ENCODE data around the gene PYCR2. TPM values are rescaled to one million over a fixed set of nuclear protein-coding genes. Genes with fewer than 3 reads are reported as not detected.

The PYCR2 gene
- total RNA-seq, 1 experiment from 2014 or later = 104 TPM

DNA sequence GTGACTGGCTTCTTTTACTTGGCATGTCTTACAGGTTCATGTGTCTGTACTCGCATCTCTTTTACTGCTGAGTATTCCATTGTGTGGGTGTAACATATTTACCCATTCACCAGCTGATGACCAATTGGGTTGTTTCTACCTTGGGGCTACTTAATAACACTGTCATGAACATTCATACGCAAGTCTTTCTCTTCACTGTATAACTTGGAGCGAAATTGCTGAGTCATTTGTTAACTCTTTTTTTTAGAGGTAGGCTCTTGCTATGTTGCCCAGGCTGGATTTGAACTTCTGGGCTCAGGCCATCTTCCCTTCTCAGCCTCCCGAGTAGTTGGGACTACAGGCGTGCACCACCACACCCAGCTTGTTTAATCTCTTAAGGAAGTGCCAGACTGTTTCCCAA, 6.5 kb downstream of the PYCR2 start:
- Mint-ChIP-seq H3K4me1 (peaks cover 2 to 5% of the 10 kb centered on the region in 2 experiments; a peak in 1 of 4 replicates), H3K27me3 (ENCODE audit: low read depth) (no peaks in the 10 kb centered on the region), H3K36me3 (ENCODE audit: insufficient read depth in 1 of 3, low read depth in 3 of 3) (peaks cover 38 to 55% (median 51%) of the 10 kb centered on the region in 3 experiments; a peak in 6 of 7 replicates), H3K27ac (peak overlapping the region in 1 of 3 experiments; percentile 74; a peak in 2 of 7 replicates), H3K9me3 (no peaks in the 10 kb centered on the region), H3K4me3 (no peak overlapping the region)
- H3K18ac ChIP-seq (ENCODE audit: insufficient read length, low read depth, low read length) = no peak overlapping the region
- H4K8ac ChIP-seq (replicated peaks; ENCODE audit: insufficient read length, low read depth, low read length) = no peak overlapping the region
- H2AK5ac ChIP-seq (ENCODE audit: insufficient read length, low read length) = no peak overlapping the region
- no peak overlapping the region for H3K4ac ChIP-seq (ENCODE audit: low read depth, low read length)
- H3K23me2 ChIP-seq (ENCODE audit: insufficient read length, low read depth, low read length, poor library complexity, severe bottlenecking) = no peaks in the 10 kb centered on the region
- H3K27me3 ChIP-seq (ENCODE audit: insufficient read depth, low read length) = no peaks in the 10 kb centered on the region
- no peak overlapping the region for H2BK120ac ChIP-seq (ENCODE audit: low read depth, low read length, poor library complexity, severe bottlenecking)
- no peak overlapping the region for H3K4me2 ChIP-seq (ENCODE audit: insufficient read depth, insufficient read length, low read length)
- H3T11ph ChIP-seq (ENCODE audit: low read length) = no peak overlapping the region
- H3K23ac ChIP-seq (ENCODE audit: insufficient read length, low read depth, low read length) = no peak overlapping the region
- H2BK12ac ChIP-seq (ENCODE audit: insufficient read length, low read depth, low read length) = no peak overlapping the region
- H3K56ac ChIP-seq (ENCODE audit: insufficient read length, low read depth, low read length) = no peak overlapping the region
- H3K79me2 ChIP-seq (ENCODE audit: insufficient read depth, low read length) = no peaks in the 10 kb centered on the region
- no peak for DNase-seq
- no peaks in the 10 kb centered on the region for H3K79me1 ChIP-seq (ENCODE audit: insufficient read depth, low read depth, low read length, poor library complexity, severe bottlenecking)
- H2BK20ac ChIP-seq (ENCODE audit: low read depth, low read length, poor library complexity, severe bottlenecking) = no peak overlapping the region
- no peak overlapping the region for H3K27ac ChIP-seq (ENCODE audit: insufficient read length, low read depth, low read length)
- H2BK15ac ChIP-seq (ENCODE audit: low read depth, low read length) = no peak overlapping the region
- no peak overlapping the region for H3K9ac ChIP-seq (ENCODE audit: extremely low read depth, insufficient read length, low read length)
- H3K14ac ChIP-seq (ENCODE audit: insufficient read depth, low read length) = no peak overlapping the region
- TF ChIP-seq, protein P1, sequence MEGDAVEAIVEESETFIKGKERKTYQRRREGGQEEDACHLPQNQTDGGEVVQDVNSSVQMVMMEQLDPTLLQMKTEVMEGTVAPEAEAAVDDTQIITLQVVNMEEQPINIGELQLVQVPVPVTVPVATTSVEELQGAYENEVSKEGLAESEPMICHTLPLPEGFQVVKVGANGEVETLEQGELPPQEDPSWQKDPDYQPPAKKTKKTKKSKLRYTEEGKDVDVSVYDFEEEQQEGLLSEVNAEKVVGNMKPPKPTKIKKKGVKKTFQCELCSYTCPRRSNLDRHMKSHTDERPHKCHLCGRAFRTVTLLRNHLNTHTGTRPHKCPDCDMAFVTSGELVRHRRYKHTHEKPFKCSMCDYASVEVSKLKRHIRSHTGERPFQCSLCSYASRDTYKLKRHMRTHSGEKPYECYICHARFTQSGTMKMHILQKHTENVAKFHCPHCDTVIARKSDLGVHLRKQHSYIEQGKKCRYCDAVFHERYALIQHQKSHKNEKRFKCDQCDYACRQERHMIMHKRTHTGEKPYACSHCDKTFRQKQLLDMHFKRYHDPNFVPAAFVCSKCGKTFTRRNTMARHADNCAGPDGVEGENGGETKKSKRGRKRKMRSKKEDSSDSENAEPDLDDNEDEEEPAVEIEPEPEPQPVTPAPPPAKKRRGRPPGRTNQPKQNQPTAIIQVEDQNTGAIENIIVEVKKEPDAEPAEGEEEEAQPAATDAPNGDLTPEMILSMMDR (conservative IDR thresholded peaks at IDR 0.05) = no peak
- H4K91ac ChIP-seq (ENCODE audit: insufficient read length, low read depth, low read length) = no peak overlapping the region
- no peak overlapping the region for H4K5ac ChIP-seq (ENCODE audit: insufficient read length, low read depth, low read length)
- no peak overlapping the region for H2AFZ ChIP-seq (ENCODE audit: low read length)
- H3K4me1 ChIP-seq (ENCODE audit: insufficient read depth, low read length) = no peaks in the 10 kb centered on the region
- no CpG with 5 or more reads among the region's 5 CpGs for WGBS (ENCODE audit: extremely low coverage, insufficient read length, low lambda C conversion rate)
- H4K20me1 ChIP-seq (ENCODE audit: control insufficient read depth, insufficient read depth, insufficient read length) = no peaks in the 10 kb centered on the region
- no peaks in the 10 kb centered on the region for H3K9me3 ChIP-seq (ENCODE audit: control insufficient read depth, low read depth, low read length)
- H2BK5ac ChIP-seq (ENCODE audit: insufficient read length, low read length) = no peak overlapping the region
